CD1c-positive myeloid dendritic cell (primary cell): Measurements from ENCODE around the gene B3GAT1.
"Not testable (repeated sequence)": the region's sequence is repeated elsewhere in the genome, so short reads cannot be mapped to it uniquely, and the experiment has no call there.

Experiments used
- DNase-seq: peaks from one replicate; pipeline ENCODE4 v3.0.0-alpha.2; 2016; ENCODE audit errors: extremely low spot score

B3GAT1 gene

GRCh38 chr11:134412203-134413042 lies at the start of gene B3GAT1:
Gene B3GAT1 (minus strand): TSS chr11:134412242. CDS start chr11:134387659, 24,583 bp downstream.
- DNase-seq, result no peak

GRCh38 chr11:134461621-134462020 lies 49.6 kb upstream of the B3GAT1 start:
- no peak for DNase-seq

- DNase-seq, result no peak
Observed at GRCh38 chr11:134460881-134461280, 48.8 kb upstream of the B3GAT1 start.

- DNase-seq, result no peak
Observed at GRCh38 chr11:134460062-134460561, 48.1 kb upstream of the B3GAT1 start.

GRCh38 chr11:134459246-134460061 lies 47.4 kb upstream of the B3GAT1 start:
- DNase-seq, result no peak

GRCh38 chr11:134457411-134458007 lies 45.5 kb upstream of the B3GAT1 start:
- not testable (repeated sequence) for DNase-seq

GRCh38 chr11:134455516-134455915 lies 43.5 kb upstream of the B3GAT1 start:
- DNase-seq, result no peak

- no peak for DNase-seq
Observed at GRCh38 chr11:134454146-134454690, 42.2 kb upstream of the B3GAT1 start.

- DNase-seq, result no peak
Observed at GRCh38 chr11:134453441-134453840, 41.4 kb upstream of the B3GAT1 start.

- no peak for DNase-seq
Observed at GRCh38 chr11:134452838-134453155, 40.8 kb upstream of the B3GAT1 start.

GRCh38 chr11:134452026-134452837 lies 40.2 kb upstream of the B3GAT1 start:
- no peak for DNase-seq

- DNase-seq, result no peak
Observed at GRCh38 chr11:134450186-134450585, 38.1 kb upstream of the B3GAT1 start.

- DNase-seq, result no peak
Observed at GRCh38 chr11:134449713-134450112, 37.7 kb upstream of the B3GAT1 start.

- no peak for DNase-seq
Observed at GRCh38 chr11:134449051-134449450, 37.0 kb upstream of the B3GAT1 start.

- no peak for DNase-seq
Observed at GRCh38 chr11:134447696-134448095, 35.7 kb upstream of the B3GAT1 start.

- DNase-seq, result no peak
Observed at GRCh38 chr11:134445601-134446325, 33.7 kb upstream of the B3GAT1 start.

GRCh38 chr11:134444160-134445108 lies 32.4 kb upstream of the B3GAT1 start:
- not testable (repeated sequence) for DNase-seq

GRCh38 chr11:134443246-134443645 lies 31.2 kb upstream of the B3GAT1 start:
- DNase-seq, result no peak

- no peak for DNase-seq
Observed at GRCh38 chr11:134442246-134442645, 30.2 kb upstream of the B3GAT1 start.
